Hematopoietic multipotent progenitor cell treated with erythropoietin and hydrocortisone succinate and interleukin-3 and kit ligand, for 6 days (in vitro differentiated cells): ENCODE measurements around the gene KRI1.
"Not testable (repeated sequence)": the region's sequence is repeated elsewhere in the genome, so short reads cannot be mapped to it uniquely, and the experiment has no call there.

ENCODE experiments used
- DNase-seq: peaks from one replicate; pipeline ENCODE4 v3.0.0-alpha.2; 2015

KRI1 gene

GRCh38 chr19:10548746-10549276 lies 17.0 kb downstream of the KRI1 start:
- no peak for DNase-seq

- DNase-seq = no peak
These were observed 19.0 kb downstream of the KRI1 start for GRCh38 chr19:10546817-10547216.

- DNase-seq = peak; percentile 32
These were observed 21.0 kb downstream of the KRI1 start for GRCh38 chr19:10544753-10545251.

GRCh38 chr19:10544242-10544752 lies 21.5 kb downstream of the KRI1 start:
- DNase-seq = peak; percentile 70

- DNase-seq = peak; percentile 97
These were observed 22.2 kb downstream of the KRI1 start, which contains the start of gene ATG4D for GRCh38 chr19:10543420-10544241. TSS of gene ATG4D (plus strand) at chr19:10543904. CDS start at chr19:10544091, 187 bp downstream.

GRCh38 chr19:10543059-10543419 lies 22.8 kb downstream of the KRI1 start:
- DNase-seq = peak; percentile 50

- peak; percentile 48 for DNase-seq
These were observed 26.8 kb downstream of the KRI1 start for GRCh38 chr19:10539016-10539415.

- DNase-seq = no peak
These were observed 27.4 kb downstream of the KRI1 start for GRCh38 chr19:10538204-10538983.

- DNase-seq = no peak
These were observed 28.1 kb downstream of the KRI1 start for GRCh38 chr19:10537668-10538067.

- DNase-seq = no peak
These were observed 30.2 kb downstream of the KRI1 start for GRCh38 chr19:10535613-10536012.

- no peak for DNase-seq
These were observed 32.0 kb downstream of the KRI1 start for GRCh38 chr19:10533646-10534386.

GRCh38 chr19:10532457-10532856 lies 33.4 kb downstream of the KRI1 start:
- no peak for DNase-seq

- DNase-seq = not testable (repeated sequence)
These were observed 38.9 kb downstream of the KRI1 start for GRCh38 chr19:10526887-10527286.

GRCh38 chr19:10525636-10526035 lies 40.2 kb downstream of the KRI1 start:
- DNase-seq = no peak

- no peak for DNase-seq
These were observed 42.6 kb downstream of the KRI1 start for GRCh38 chr19:10523135-10523636.

GRCh38 chr19:10521461-10522171 lies 44.2 kb downstream of the KRI1 start:
- no peak for DNase-seq

- DNase-seq = peak; percentile 59
These were observed 45.0 kb downstream of the KRI1 start for GRCh38 chr19:10520652-10521318.

GRCh38 chr19:10519421-10519820 lies 46.4 kb downstream of the KRI1 start:
- DNase-seq = no peak

- no peak for DNase-seq
These were observed 47.1 kb downstream of the KRI1 start for GRCh38 chr19:10518444-10519361.
